ENCODE data around the gene APLP1. TPM values are rescaled to one million over a fixed set of nuclear protein-coding genes. Genes with fewer than 3 reads are reported as not detected.
A peak's percentile ranks its signal among the peaks of the same experiment; 100 is the strongest.

The APLP1 gene
- polyA plus RNA-seq, 1 donor (not counting 4 experiments of a cell fraction or from before 2014, with no cell fraction given) = 0.50 TPM

DNA sequence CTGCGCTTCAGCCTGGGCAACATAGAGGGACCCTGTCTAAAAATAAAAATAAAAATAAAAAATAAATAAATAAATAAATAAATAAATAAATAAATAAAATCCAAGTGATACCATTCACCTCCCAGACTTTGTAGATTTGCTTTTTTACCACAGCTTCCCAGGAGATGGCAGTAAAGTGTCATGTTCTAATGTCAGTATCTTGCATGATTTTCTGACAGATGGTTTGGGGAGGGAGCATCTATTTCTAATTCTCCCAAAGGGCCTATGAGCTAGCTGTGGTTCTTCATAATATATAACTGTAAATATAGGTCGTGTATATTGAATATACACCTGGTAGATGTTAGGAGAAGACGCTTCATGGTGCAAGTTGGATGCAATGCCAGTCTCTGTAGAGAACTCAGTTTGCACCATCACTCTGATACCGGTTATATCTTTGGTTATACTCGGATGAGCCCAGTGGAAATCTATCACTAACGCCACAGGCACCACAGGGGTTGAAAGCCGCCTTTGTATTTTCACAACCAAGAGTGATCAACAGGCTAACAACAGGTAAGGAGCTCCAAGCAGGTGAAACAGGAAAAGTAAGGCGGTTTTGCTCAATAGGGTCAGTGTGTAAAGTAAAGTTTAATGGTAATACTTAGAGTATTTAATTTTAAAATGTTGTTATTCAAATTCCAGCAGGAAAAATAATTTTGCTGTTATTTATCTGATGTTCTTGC is 13.9 kb downstream of the APLP1 start:
- Histone ChIP-seq H3K4me1 (ENCODE audit: control insufficient read depth, extremely low read depth, insufficient read depth, low read length) (no peaks in the 10 kb centered on the region), H3K4me3 (ENCODE audit: control insufficient read depth in 2 of 3, extremely low read depth in 1 of 3, insufficient read depth in 2 of 3, low read depth in 1 of 3, low read length in 3 of 3) (no peak overlapping the region), H3K27ac (ENCODE audit: control insufficient read depth, insufficient read depth, low read length) (no peak overlapping the region), H3K9me3 (ENCODE audit: control insufficient read depth, low read depth, low read length) (no peaks in the 10 kb centered on the region), H3K4me2 (ENCODE audit: control insufficient read depth, extremely low read depth, insufficient read depth, low read depth, low read length) (no peak overlapping the region), H3K36me3 (ENCODE audit: control insufficient read depth in 2 of 2, extremely low read depth in 1 of 2, insufficient read depth in 2 of 2, low read length in 2 of 2) (peaks cover 0 to 5% of the 10 kb centered on the region in 2 experiments), H3K9me1 (ENCODE audit: control insufficient read depth, extremely low read depth, insufficient read depth, low read length) (no peaks in the 10 kb centered on the region), H2AFZ (ENCODE audit: control insufficient read depth, low read length) (no peak overlapping the region), H3K79me2 (ENCODE audit: control insufficient read depth, insufficient read depth, low read length) (no peaks in the 10 kb centered on the region), H3K9ac (ENCODE audit: control insufficient read depth, extremely low read depth, insufficient read depth, low read length) (no peak overlapping the region), H3K27me3 (ENCODE audit: control insufficient read depth, extremely low read depth, insufficient read depth, low read length) (peaks cover 7% of the 10 kb centered on the region), H4K20me1 (ENCODE audit: control insufficient read depth, extremely low read depth, insufficient read depth, low read length) (peaks cover 2% of the 10 kb centered on the region)
- dilution Hi-C loops (cut with MboI; ENCODE audit: extremely low pct_ligation_motif_present, low sequenced_read_pairs) = no loop called here
- no peak for TF ChIP-seq EZH2 (IDR thresholded peaks at IDR 0.05; ENCODE audit: low read length)
- TF ChIP-seq, protein P1, sequence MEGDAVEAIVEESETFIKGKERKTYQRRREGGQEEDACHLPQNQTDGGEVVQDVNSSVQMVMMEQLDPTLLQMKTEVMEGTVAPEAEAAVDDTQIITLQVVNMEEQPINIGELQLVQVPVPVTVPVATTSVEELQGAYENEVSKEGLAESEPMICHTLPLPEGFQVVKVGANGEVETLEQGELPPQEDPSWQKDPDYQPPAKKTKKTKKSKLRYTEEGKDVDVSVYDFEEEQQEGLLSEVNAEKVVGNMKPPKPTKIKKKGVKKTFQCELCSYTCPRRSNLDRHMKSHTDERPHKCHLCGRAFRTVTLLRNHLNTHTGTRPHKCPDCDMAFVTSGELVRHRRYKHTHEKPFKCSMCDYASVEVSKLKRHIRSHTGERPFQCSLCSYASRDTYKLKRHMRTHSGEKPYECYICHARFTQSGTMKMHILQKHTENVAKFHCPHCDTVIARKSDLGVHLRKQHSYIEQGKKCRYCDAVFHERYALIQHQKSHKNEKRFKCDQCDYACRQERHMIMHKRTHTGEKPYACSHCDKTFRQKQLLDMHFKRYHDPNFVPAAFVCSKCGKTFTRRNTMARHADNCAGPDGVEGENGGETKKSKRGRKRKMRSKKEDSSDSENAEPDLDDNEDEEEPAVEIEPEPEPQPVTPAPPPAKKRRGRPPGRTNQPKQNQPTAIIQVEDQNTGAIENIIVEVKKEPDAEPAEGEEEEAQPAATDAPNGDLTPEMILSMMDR (optimal IDR thresholded peaks at IDR 0.05 in 1 of 3, IDR thresholded peaks at IDR 0.05 in 1 of 3, conservative IDR thresholded peaks at IDR 0.05 in 1 of 3; ENCODE audit: extremely low read depth in 1 of 3, insufficient read depth in 2 of 3, low read length in 3 of 3) = peak; percentile 16 to 33 (median 32)
- DNase-seq (ENCODE audit: low read depth, low spot score) = no peak
- no peak for FAIRE-seq

DNA sequence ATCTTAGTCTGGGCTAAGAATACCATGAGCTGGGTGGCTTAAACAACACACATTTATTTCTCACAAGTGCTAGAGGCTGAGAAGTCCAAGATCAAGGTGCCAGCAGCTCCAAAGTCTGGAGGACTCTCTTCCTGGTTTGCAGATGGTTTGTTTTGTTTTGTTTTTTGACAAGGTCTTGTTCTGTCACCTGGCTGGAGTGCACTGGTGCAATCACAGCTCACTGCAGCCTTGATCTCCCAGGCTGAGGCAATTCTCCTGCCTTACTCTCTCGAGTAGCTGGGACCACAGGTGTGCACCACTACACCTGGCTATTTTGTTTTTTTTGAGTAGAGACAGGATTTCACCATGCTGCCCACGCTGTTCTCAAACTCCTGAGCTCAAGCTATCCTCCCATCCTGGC is 15.5 kb downstream of the APLP1 start:
- H3K4me3 ChIP-seq (ENCODE audit: control insufficient read depth in 2 of 3, extremely low read depth in 1 of 3, insufficient read depth in 2 of 3, low read depth in 1 of 3, low read length in 3 of 3) = no peak overlapping the region
- H3K27ac ChIP-seq (ENCODE audit: control insufficient read depth, insufficient read depth, low read length) = no peak overlapping the region
- H3K4me2 ChIP-seq (ENCODE audit: control insufficient read depth, extremely low read depth, insufficient read depth, low read depth, low read length) = no peak overlapping the region
- no peak for DNase-seq (ENCODE audit: low read depth, low spot score)
- H3K4me1 ChIP-seq (ENCODE audit: control insufficient read depth, extremely low read depth, insufficient read depth, low read length) = no peaks in the 10 kb centered on the region
- H2AFZ ChIP-seq (ENCODE audit: control insufficient read depth, low read length) = no peak overlapping the region
- no peaks in the 10 kb centered on the region for H3K9me1 ChIP-seq (ENCODE audit: control insufficient read depth, extremely low read depth, insufficient read depth, low read length)
- H3K79me2 ChIP-seq (ENCODE audit: control insufficient read depth, insufficient read depth, low read length) = no peaks in the 10 kb centered on the region
- no peak for TF ChIP-seq EZH2 (IDR thresholded peaks at IDR 0.05; ENCODE audit: low read length)
- TF ChIP-seq, protein P1 (optimal IDR thresholded peaks at IDR 0.05 in 1 of 3, IDR thresholded peaks at IDR 0.05 in 1 of 3, conservative IDR thresholded peaks at IDR 0.05 in 1 of 3; ENCODE audit: extremely low read depth in 1 of 3, insufficient read depth in 2 of 3, low read length in 3 of 3) = no peak
- no peaks in the 10 kb centered on the region for H4K20me1 ChIP-seq (ENCODE audit: control insufficient read depth, extremely low read depth, insufficient read depth, low read length)
- no peaks in the 10 kb centered on the region for H3K9me3 ChIP-seq (ENCODE audit: control insufficient read depth, low read depth, low read length)
- peaks cover 10 to 14% of the 10 kb centered on the region in 2 experiments for H3K36me3 ChIP-seq (ENCODE audit: control insufficient read depth in 2 of 2, extremely low read depth in 1 of 2, insufficient read depth in 2 of 2, low read length in 2 of 2)
- no peak for FAIRE-seq
- no peak overlapping the region for H3K9ac ChIP-seq (ENCODE audit: control insufficient read depth, extremely low read depth, insufficient read depth, low read length)
- dilution Hi-C loops (cut with MboI; ENCODE audit: extremely low pct_ligation_motif_present, low sequenced_read_pairs) = no loop called here
- H3K27me3 ChIP-seq (ENCODE audit: control insufficient read depth, extremely low read depth, insufficient read depth, low read length) = peaks cover 5% of the 10 kb centered on the region

Measured in keratinocyte (primary cell).